Keratinocyte (primary cell): Measurements from ENCODE around the gene FOXK1. TPM values are rescaled to one million over a fixed set of nuclear protein-coding genes. Genes with fewer than 3 reads are reported as not detected.

ENCODE experiments used
- DNase-seq: peaks from one replicate; pipeline ENCODE4 v3.0.0-alpha.2; 2011; ENCODE audit warnings: low read depth, missing footprints, low spot score
- FAIRE-seq: peaks from 2 replicates; lab custom pipeline; 2011; peaks lifted over from hg19 to GRCh38; lab: Jason Lieb, UNC
- H2AFZ ChIP-seq: 2 replicates; pipeline ENCODE4 v1.6.0; 2012; ENCODE audit warnings: low read length, control low read depth, inconsistent platforms; ENCODE audit not compliant: control insufficient read depth
- H3K27ac ChIP-seq: 2 replicates; pipeline ENCODE4 v1.5.1; 2011; ENCODE audit warnings: low read length; ENCODE audit not compliant: control insufficient read depth, insufficient read depth
- H3K27me3 ChIP-seq: 3 replicates; pipeline ENCODE4 v1.6.0; 2011; ENCODE audit warnings: low read length; ENCODE audit not compliant: control insufficient read depth, insufficient read depth; ENCODE audit errors: extremely low read depth
- H3K36me3 ChIP-seq, 2 experiments: 2 replicates in 1 of 2; 3 replicates in 1 of 2; pipeline ENCODE4 v1.5.1; 2011; ENCODE audit warnings: low read length in 2 of 2, mild to moderate bottlenecking in 1 of 2; ENCODE audit not compliant: control insufficient read depth in 2 of 2, insufficient read depth in 2 of 2; ENCODE audit errors: extremely low read depth in 1 of 2
- H3K4me1 ChIP-seq: 3 replicates; pipeline ENCODE4 v1.5.1; 2011; ENCODE audit warnings: low read length; ENCODE audit not compliant: control insufficient read depth, insufficient read depth; ENCODE audit errors: extremely low read depth
- H3K4me2 ChIP-seq: 3 replicates; pipeline ENCODE4 v1.6.0; 2011; ENCODE audit warnings: low read depth, low read length; ENCODE audit not compliant: control insufficient read depth, insufficient read depth; ENCODE audit errors: extremely low read depth
- H3K4me3 ChIP-seq, 3 experiments: fragments of 200-600 bp in 1 of 3; sonication (generic) in 1 of 3; 2 replicates in 2 of 3; 3 replicates in 1 of 3; pipeline ENCODE4 v1.5.1; 2011 to 2016; ENCODE audit warnings: low read length in 3 of 3, mild to moderate bottlenecking in 3 of 3, control low read depth in 2 of 3, inconsistent platforms in 1 of 3, low read depth in 1 of 3, mixed read lengths in 1 of 3, mixed run types in 1 of 3, moderate library complexity in 1 of 3; ENCODE audit not compliant: control insufficient read depth in 2 of 3, insufficient read depth in 2 of 3; ENCODE audit errors: extremely low read depth in 1 of 3
- H3K79me2 ChIP-seq: 2 replicates; pipeline ENCODE4 v1.6.0; 2012; ENCODE audit warnings: low read length; ENCODE audit not compliant: control insufficient read depth, insufficient read depth
- H3K9ac ChIP-seq: 3 replicates; pipeline ENCODE4 v1.6.0; 2011; ENCODE audit warnings: low read length; ENCODE audit not compliant: control insufficient read depth, insufficient read depth; ENCODE audit errors: extremely low read depth
- H3K9me1 ChIP-seq: 3 replicates; pipeline ENCODE4 v1.6.0; 2011; ENCODE audit warnings: low read length; ENCODE audit not compliant: control insufficient read depth, insufficient read depth; ENCODE audit errors: extremely low read depth
- H3K9me3 ChIP-seq: 2 replicates; pipeline ENCODE4 v1.5.1; 2012; ENCODE audit warnings: low read depth, low read length; ENCODE audit not compliant: control insufficient read depth
- H4K20me1 ChIP-seq: 3 replicates; pipeline ENCODE4 v1.6.0; 2011; ENCODE audit warnings: low read length; ENCODE audit not compliant: control insufficient read depth, insufficient read depth; ENCODE audit errors: extremely low read depth
- EZH2 ChIP-seq: IDR thresholded peaks from one replicate; pipeline ENCODE4 v1.6.1; 2012; ENCODE audit warnings: inconsistent platforms, mild to moderate bottlenecking, low read length, moderate library complexity
- dilution Hi-C: fragments of 300-500 bp; cut with MboI; formaldehyde crosslinking; loops from one replicate; pipeline ENCODE4 v1.7.0; 2020; ENCODE audit warnings: low sequenced_read_pairs; ENCODE audit not compliant: extremely low pct_ligation_motif_present
- polyA plus RNA-seq, 5 experiments: library from polyadenylated mRNA; depleted of rRNA in 3 of 5; stranded (reverse) in 3 of 5; stranded (forward) in 1 of 5; unstranded in 1 of 5; fragments of >200 nt; gene quantifications; 1 replicate in 1 of 5; 2 replicates in 3 of 5; 3 replicates in 1 of 5; pipeline versions ENCODE4 v1.2.1 to v1.2.3, GENCODE V29; 2011 to 2012; ENCODE audit warnings: missing spikeins in 2 of 5, low read depth in 1 of 5, low replicate concordance in 1 of 5
- TF ChIP-seq, protein P1 (sequence below), 3 experiments: IDR thresholded peaks in 1 of 3; conservative IDR thresholded peaks in 1 of 3; optimal IDR thresholded peaks in 1 of 3; 2 replicates in 2 of 3; 3 replicates in 1 of 3; pipeline versions ENCODE3 to v1.5.1; 2011; ENCODE audit warnings: low read length in 3 of 3, mild to moderate bottlenecking in 3 of 3, moderate library complexity in 2 of 3, control low read depth in 1 of 3, inconsistent platforms in 1 of 3; ENCODE audit not compliant: insufficient read depth in 2 of 3; ENCODE audit errors: extremely low read depth in 1 of 3

FOXK1 gene
- polyA plus RNA-seq, 1 donor (not counting 4 experiments of a cell fraction or from before 2014, with no cell fraction given) = 4.4 TPM

DNA sequence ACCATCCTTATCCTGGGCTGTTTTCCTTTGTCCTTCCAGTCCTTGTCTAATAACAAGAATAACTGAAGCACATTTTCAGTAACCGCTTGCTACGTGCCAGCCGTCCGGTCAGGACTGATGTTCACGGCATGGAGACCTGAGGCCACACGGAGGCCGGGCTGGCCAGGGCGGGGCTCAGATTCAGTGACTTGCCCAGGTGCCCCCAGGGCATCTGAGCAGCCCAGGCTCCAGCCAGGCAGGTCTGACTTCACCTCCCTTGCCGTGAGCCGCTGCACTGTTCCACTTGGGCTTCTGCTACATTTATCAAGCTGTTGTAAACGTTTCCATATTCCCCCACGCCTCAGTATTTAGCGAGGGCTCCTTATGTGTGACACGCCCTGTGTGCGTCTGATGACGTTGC, 49.7 kb downstream of the FOXK1 start:
- no peaks in the 10 kb centered on the region for H3K9me3 ChIP-seq
- dilution Hi-C loops = no loop called here
- H3K27me3 ChIP-seq = no peaks in the 10 kb centered on the region
- H3K79me2 ChIP-seq = peaks cover 75% of the 10 kb centered on the region
- peaks cover 10% of the 10 kb centered on the region in 2 experiments for H3K36me3 ChIP-seq
- no peak overlapping the region for H3K27ac ChIP-seq
- H2AFZ ChIP-seq = no peak overlapping the region
- no peak for FAIRE-seq
- H3K4me2 ChIP-seq = no peak overlapping the region
- H3K4me1 ChIP-seq = peaks cover 4% of the 10 kb centered on the region
- H3K9me1 ChIP-seq = no peaks in the 10 kb centered on the region
- H4K20me1 ChIP-seq = peaks cover 10% of the 10 kb centered on the region
- H3K4me3 ChIP-seq = no peak overlapping the region
- no peak for DNase-seq
- no peak overlapping the region for H3K9ac ChIP-seq
- no peak for TF ChIP-seq EZH2
- TF ChIP-seq, protein P1, sequence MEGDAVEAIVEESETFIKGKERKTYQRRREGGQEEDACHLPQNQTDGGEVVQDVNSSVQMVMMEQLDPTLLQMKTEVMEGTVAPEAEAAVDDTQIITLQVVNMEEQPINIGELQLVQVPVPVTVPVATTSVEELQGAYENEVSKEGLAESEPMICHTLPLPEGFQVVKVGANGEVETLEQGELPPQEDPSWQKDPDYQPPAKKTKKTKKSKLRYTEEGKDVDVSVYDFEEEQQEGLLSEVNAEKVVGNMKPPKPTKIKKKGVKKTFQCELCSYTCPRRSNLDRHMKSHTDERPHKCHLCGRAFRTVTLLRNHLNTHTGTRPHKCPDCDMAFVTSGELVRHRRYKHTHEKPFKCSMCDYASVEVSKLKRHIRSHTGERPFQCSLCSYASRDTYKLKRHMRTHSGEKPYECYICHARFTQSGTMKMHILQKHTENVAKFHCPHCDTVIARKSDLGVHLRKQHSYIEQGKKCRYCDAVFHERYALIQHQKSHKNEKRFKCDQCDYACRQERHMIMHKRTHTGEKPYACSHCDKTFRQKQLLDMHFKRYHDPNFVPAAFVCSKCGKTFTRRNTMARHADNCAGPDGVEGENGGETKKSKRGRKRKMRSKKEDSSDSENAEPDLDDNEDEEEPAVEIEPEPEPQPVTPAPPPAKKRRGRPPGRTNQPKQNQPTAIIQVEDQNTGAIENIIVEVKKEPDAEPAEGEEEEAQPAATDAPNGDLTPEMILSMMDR (optimal IDR thresholded peaks at IDR 0.05 in 1 of 3, IDR thresholded peaks at IDR 0.05 in 1 of 3, conservative IDR thresholded peaks at IDR 0.05 in 1 of 3; ENCODE audit: extremely low read depth in 1 of 3, insufficient read depth in 2 of 3, low read length in 3 of 3) = no peak

DNA sequence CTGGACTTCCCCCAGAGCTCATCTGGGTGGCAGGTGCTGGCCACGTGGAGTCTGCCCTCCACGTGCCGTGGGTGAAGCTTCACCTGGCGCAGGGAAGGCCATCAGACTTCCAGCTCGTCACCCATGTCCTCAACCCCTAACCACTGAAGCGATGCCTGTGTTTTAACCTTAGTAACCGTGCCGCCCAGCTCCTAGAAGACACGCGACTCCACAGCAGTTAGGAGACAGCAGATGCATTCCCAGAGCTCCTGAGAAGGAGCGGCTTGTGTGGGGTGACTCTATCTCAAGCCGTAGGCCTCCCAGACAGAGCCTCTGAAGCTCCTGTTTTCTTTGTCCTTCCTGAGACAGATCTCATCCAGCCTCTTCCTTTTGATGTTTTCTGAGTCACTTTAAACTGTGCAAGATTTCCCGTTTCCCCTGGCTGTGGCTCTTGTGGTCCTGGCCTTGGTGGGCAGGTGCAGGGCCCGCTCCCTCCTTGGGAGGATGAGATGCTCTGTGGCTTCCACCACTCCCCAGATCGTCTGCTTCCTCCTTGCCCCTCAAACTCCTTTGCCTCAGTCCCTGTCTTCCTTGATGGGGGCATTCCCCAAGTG, 51.9 kb downstream of the FOXK1 start:
- H3K4me1 ChIP-seq = peaks cover 4% of the 10 kb centered on the region
- H3K9ac ChIP-seq = no peak overlapping the region
- no peak for FAIRE-seq
- no peaks in the 10 kb centered on the region for H3K9me1 ChIP-seq
- no peak overlapping the region for H3K4me2 ChIP-seq
- no peak overlapping the region for H3K27ac ChIP-seq
- no peak for DNase-seq
- no peaks in the 10 kb centered on the region for H3K9me3 ChIP-seq
- no peak for TF ChIP-seq EZH2
- TF ChIP-seq, protein P1 (optimal IDR thresholded peaks at IDR 0.05 in 1 of 3, IDR thresholded peaks at IDR 0.05 in 1 of 3, conservative IDR thresholded peaks at IDR 0.05 in 1 of 3; ENCODE audit: extremely low read depth in 1 of 3, insufficient read depth in 2 of 3, low read length in 3 of 3) = no peak
- no peak overlapping the region for H3K4me3 ChIP-seq
- peaks cover 78% of the 10 kb centered on the region for H3K79me2 ChIP-seq
- no peaks in the 10 kb centered on the region for H3K27me3 ChIP-seq
- peaks cover 10% of the 10 kb centered on the region for H4K20me1 ChIP-seq
- no peak overlapping the region for H2AFZ ChIP-seq
- dilution Hi-C loops = no loop called here
- peaks cover 7 to 9% of the 10 kb centered on the region in 2 experiments for H3K36me3 ChIP-seq
